Jurkat, Clone E6-1 (cell line): ENCODE data around the gene WBP1.

ENCODE experiments used
- DNase-seq: peaks from one replicate; pipeline ENCODE4 v3.0.0-alpha.2; 2011; ENCODE audit warnings: low read depth, low spot score
- H3K4me3 ChIP-seq: 2 replicates; pipeline ENCODE4 v1.5.1; 2011; ENCODE audit warnings: mild to moderate bottlenecking, low read length, control low read depth, moderate library complexity

WBP1 gene

GRCh38 chr2:74498500-74499266, 40.4 kb downstream of the WBP1 start:
- H3K4me3 ChIP-seq: no peak overlapping the region
- no peak for DNase-seq

GRCh38 chr2:74499267-74499939, 41.2 kb downstream of the WBP1 start, which contains the start of gene LBX2:
TSS of gene LBX2 (minus strand) at chr2:74499603. CDS start at chr2:74499537, 66 bp downstream.
- DNase-seq: no peak
- H3K4me3 ChIP-seq: no peak within 1 kb of the TSS

GRCh38 chr2:74499940-74500577, 41.8 kb downstream of the WBP1 start:
- H3K4me3 ChIP-seq: no peak overlapping the region
- DNase-seq: no peak

GRCh38 chr2:74500578-74500946, 42.3 kb downstream of the WBP1 start:
- DNase-seq: no peak
- no peak overlapping the region for H3K4me3 ChIP-seq

- no peak for DNase-seq
- H3K4me3 ChIP-seq: no peak overlapping the region
These were observed 43.3 kb downstream of the WBP1 start for GRCh38 chr2:74501335-74502071.

DNA sequence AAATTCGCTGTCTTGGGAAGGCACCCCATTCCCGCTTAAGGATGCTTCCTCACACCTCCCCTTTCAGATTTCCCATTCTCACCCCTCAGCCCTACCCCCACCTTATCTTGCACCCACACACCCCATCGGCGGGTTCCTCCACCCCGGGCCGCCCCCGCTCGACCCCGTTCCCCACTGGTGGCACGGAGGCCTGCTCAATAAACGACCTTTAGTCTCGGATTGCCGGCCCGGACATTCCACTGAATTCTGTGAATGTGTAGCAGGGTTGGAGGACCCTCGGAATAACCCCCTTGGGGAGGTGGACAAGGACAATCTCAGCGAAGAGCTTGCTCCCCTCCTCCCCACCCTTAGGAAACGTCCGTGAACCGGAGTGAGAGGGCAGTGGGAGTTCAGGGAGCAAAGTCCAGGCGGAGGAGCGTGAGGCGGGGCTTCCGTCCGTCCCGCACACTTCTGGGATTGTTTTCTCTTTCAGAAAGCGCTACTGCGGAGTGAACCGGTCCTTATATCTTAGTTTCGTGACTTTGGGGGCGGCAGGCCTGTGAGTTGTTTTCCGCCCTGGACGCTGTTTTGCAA, 44.0 kb downstream of the WBP1 start:
- no peak for DNase-seq
- H3K4me3 ChIP-seq: no peak overlapping the region

DNA sequence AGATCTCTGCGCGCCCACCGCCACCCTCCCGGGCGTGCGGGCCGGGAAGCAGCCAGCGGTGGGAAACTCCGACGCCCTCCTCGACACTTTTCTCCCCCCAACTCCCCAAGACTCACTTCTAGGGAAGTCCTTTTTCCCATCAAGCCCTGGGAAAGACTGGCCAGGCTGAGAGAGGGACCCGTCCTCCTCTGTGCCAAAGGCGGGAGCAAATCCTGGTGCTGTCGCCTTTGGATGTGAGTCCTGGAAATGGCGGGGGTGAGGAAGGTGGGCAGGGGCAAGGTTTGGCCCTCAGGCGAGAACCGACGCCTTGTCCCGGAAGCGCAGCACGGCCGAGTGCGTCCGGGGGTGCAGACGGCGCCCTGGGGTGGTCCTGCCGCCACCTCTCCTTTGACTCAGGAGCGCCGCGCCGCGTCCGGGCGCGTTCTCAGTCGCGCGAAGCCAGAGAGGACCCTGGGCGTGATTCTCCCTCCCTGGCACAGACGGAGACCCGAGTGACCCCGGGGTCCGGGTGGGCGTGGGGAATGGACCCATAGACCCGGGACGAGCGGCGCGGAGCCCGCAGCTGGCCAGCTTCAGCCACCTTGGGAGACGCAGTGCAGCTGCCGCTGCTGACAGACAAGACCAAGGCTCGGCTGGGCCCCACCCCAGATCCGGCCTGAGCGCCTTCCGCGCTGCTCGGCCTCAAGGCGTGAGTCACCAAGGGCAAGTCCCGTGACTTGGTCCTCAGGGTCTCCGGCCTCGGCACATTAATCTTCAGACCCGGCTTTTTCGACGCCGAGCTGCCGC, 44.7 kb downstream of the WBP1 start:
- DNase-seq: no peak
- no peak overlapping the region for H3K4me3 ChIP-seq

DNA sequence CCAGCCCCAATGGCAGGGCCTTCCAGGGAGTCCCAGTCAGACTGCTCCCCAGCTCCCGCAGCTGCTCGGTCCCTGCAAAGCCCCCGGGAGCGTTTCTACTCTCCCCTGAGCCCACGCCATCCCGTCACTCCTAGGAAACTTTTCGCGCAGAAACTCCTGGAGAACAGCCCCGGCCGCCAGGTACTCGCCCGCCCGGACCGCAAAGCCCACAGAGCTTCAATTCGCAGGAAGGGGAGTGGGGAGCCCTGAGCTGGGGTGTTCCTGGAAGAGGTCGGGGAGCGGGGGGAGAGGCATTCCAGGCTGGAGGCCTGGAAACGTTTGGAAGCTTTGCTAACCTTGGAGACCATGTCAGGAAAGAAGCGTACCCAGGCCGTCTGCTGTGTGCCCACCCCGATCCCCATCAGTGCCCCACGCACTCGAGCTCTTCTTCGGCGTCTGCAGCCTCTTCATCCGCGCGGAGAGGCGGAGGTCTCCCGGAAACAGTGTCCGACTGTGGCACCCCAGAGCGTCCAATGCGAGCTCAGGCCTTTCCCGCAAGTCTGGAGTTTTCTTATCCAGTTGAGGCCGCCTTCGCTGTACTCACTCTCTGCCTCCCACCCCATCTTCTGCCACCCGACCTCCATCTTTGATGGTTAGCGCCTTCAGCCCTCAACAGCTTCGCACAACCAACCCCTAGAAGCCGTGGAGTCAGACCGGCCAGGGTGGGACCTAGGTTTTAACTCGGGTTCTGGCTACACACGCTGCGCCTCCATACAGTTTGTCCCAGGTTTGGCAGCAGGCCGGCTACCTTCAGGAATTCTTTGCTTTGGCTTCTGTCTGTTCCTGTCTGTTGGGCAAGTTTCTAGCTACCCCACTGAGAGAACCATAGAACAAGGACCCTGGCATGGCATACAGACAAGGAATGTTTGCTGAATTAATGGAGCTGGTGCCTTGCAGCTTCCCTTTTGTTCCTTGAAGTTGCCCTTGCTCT, 45.6 kb downstream of the WBP1 start:
- DNase-seq: no peak
- no peak overlapping the region for H3K4me3 ChIP-seq

DNA sequence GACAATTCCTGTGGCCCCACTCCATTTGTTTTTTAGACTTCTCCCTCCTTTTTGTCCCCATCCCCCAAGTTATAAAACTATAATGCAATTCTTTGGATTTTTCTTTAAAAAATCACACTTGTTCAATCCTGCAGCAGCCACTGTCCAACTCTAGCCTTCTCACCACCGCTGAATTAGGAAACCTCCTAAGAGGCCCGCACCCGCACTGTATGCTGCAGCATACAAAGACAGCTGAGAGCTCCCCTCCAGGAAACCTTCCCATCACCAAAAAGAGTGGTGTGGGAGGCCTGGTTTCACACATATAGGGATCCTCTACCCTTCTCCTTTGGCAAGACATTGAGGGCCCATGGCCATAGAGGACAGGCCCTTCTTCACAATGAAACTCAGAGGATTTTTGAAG, 46.4 kb downstream of the WBP1 start:
- DNase-seq: no peak
- no peak overlapping the region for H3K4me3 ChIP-seq

DNA sequence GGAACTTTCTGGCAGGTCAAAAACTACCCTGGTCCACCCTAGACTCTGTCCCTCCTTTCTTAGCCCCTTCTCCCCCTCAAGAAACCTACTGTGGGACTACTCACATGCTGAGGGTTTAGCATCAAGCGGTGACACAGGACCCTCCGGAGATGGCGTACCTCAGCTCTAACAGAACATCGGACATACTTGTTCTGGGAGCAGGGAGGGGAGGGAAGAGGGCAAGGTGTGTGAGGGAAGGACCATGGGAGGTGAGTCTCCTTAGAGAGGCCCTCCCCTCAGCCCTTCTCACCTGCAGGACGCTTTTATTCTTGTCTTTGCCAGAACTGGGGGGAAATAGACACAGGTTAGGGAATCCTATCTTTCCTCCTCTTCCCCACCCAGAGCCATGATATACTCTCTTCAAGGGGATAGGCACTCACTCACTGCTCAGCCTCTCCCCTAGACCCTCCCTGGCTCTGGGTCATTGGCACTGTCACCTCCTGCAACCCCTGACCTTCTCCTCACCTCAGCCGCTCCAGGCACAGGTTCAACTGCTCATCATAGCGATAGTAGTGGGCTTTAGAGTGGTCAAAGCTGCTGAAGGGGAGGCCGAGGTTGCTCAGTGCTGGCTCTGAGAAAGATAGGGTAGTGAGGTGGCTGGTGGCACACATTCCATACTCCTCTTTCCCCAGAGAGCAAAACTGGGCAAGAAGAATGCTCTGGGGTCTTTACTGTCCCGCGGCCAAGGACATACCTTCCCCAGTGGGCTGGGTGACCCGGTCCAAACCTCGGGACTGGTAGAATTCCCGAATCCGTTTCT, 47.4 kb downstream of the WBP1 start:
- no peak overlapping the region for H3K4me3 ChIP-seq
- no peak for DNase-seq

GRCh38 chr2:74507145-74507925, 49.1 kb downstream of the WBP1 start, which contains the start of gene PCGF1:
TSS of gene PCGF1 (minus strand) at chr2:74507695. CDS start at chr2:74507668, 27 bp downstream.
- peak within 1 kb of the TSS; percentile 90 for H3K4me3 ChIP-seq
- peak; percentile 98 for DNase-seq

GRCh38 chr2:74507926-74508520, 49.8 kb downstream of the WBP1 start:
- DNase-seq: no peak

DNA sequence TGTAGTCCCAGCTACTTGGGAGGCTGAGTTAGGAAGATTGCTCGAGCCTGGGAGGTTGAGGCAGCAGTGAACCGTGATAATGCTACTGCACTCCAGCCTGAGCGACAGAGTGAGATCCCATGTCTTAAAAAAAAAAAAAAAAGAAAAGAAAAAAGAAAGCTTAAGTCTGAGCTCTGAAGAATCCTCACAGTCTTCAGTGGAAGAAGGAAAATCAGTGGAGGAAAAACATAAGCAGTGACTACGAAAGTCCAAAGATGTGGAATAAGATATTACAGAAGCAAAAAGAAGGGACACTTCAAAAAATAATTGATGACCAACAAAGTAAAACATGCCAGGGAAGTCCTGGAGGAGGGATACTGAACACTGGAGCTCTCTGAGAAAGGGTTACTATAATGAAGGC, 52.0 kb downstream of the WBP1 start:
- no peak for DNase-seq
- no peak overlapping the region for H3K4me3 ChIP-seq

More at GRCh38 chr2:74507926-74508520, 49.8 kb downstream of the WBP1 start:
- H3K4me3 ChIP-seq: peak overlapping the region; percentile 90
